Duodenal mucosa (tissue), 2 donors: Measurements from ENCODE around the gene CDC42BPB.

Experiments used
- H3K27ac ChIP-seq: one replicate; pipeline ENCODE4 v1.7.0; 2013; ENCODE audit warnings: low read depth, low read length
- H3K27me3 ChIP-seq, 2 donors: one replicate each; pipeline ENCODE4 v1.7.0; 2013; ENCODE audit warnings: low read length in 2 of 2, control low read depth in 1 of 2; ENCODE audit not compliant: insufficient read depth in 2 of 2, control insufficient read depth in 1 of 2
- H3K36me3 ChIP-seq, 2 donors: one replicate each; pipeline ENCODE4 v1.7.0; 2013; ENCODE audit warnings: low read length in 2 of 2, control low read depth in 1 of 2; ENCODE audit not compliant: insufficient read depth in 2 of 2, control insufficient read depth in 1 of 2
- H3K4me1 ChIP-seq, 2 donors: one replicate each; pipeline ENCODE4 v1.7.0; 2013; ENCODE audit warnings: low read length in 2 of 2, control low read depth in 1 of 2; ENCODE audit not compliant: insufficient read depth in 2 of 2, control insufficient read depth in 1 of 2
- H3K4me3 ChIP-seq, 2 donors: one replicate each; pipeline ENCODE4 v1.7.0; 2013; ENCODE audit warnings: low read length in 2 of 2, low read depth in 1 of 2
- H3K9ac ChIP-seq, 2 donors: one replicate each; pipeline ENCODE4 v1.7.0; 2013; ENCODE audit warnings: low read length in 2 of 2, low read depth in 1 of 2
- H3K9me3 ChIP-seq, 2 donors: one replicate each; pipeline ENCODE4 v1.7.0; 2013; ENCODE audit warnings: low read length in 2 of 2, control low read depth in 1 of 2; ENCODE audit not compliant: control insufficient read depth in 1 of 2

CDC42BPB gene

DNA sequence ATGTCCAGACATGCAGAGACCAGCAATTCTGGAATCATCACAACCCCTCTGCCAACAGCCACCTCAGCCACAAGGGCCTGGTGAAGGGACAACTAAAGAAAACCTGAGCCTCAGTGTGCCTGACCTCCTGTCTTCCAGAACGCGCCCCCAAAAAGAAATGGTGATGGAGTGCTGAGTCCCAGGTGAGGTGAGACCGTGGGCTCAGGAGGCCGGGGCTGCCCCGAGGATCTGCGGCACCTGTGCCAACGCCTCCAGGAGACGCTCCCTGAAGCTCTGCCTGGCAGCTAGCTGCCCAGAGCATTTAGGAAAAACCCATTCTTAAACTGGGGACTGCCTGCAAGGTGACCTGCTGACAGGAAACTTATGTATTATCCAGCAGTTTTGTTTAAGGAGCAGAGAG is 51.2 kb downstream of the CDC42BPB start:
- Histone ChIP-seq H3K36me3 (peaks cover 16 to 76% of the 10 kb centered on the region in 2 donors), H3K9me3 (no peaks in the 10 kb centered on the region), H3K4me3 (no peak overlapping the region), H3K9ac (no peak overlapping the region), H3K27me3 (no peaks in the 10 kb centered on the region), H3K4me1 (no peaks in the 10 kb centered on the region), H3K27ac (no peak overlapping the region)

GRCh38 chr14:103003850-103004249 is 53.5 kb downstream of the CDC42BPB start:
- Histone ChIP-seq H3K4me3 (no peak overlapping the region), H3K9ac (no peak overlapping the region), H3K27ac (no peak overlapping the region), H3K4me1 (no peaks in the 10 kb centered on the region), H3K27me3 (no peaks in the 10 kb centered on the region), H3K9me3 (no peaks in the 10 kb centered on the region), H3K36me3 (peaks cover 22 to 71% of the 10 kb centered on the region in 2 donors)

GRCh38 chr14:103003351-103003615 is 54.1 kb downstream of the CDC42BPB start:
- Histone ChIP-seq H3K27me3 (no peaks in the 10 kb centered on the region), H3K4me3 (no peak overlapping the region), H3K36me3 (peaks cover 25 to 69% of the 10 kb centered on the region in 2 donors), H3K27ac (no peak overlapping the region), H3K9me3 (no peaks in the 10 kb centered on the region), H3K4me1 (no peaks in the 10 kb centered on the region), H3K9ac (no peak overlapping the region)

- Histone ChIP-seq H3K36me3 (peaks cover 28 to 64% of the 10 kb centered on the region in 2 donors), H3K27ac (no peak overlapping the region), H3K27me3 (no peaks in the 10 kb centered on the region)
Observed at GRCh38 chr14:103002578-103003350, 54.6 kb downstream of the CDC42BPB start.

GRCh38 chr14:103001651-103002396 is 55.5 kb downstream of the CDC42BPB start:
- Histone ChIP-seq H3K27me3 (no peaks in the 10 kb centered on the region), H3K27ac (no peak overlapping the region), H3K4me3 (no peak overlapping the region), H3K36me3 (peaks cover 30 to 64% of the 10 kb centered on the region in 2 donors), H3K9me3 (no peaks in the 10 kb centered on the region), H3K4me1 (no peaks in the 10 kb centered on the region), H3K9ac (no peak overlapping the region)

More at GRCh38 chr14:103002578-103003350, 54.6 kb downstream of the CDC42BPB start:
- H3K4me1 ChIP-seq: no peaks in the 10 kb centered on the region
- no peaks in the 10 kb centered on the region for H3K9me3 ChIP-seq
- no peak overlapping the region for H3K4me3 ChIP-seq
- no peak overlapping the region for H3K9ac ChIP-seq

GRCh38 chr14:103001226-103001625 is 56.1 kb downstream of the CDC42BPB start:
- Histone ChIP-seq H3K9ac (no peak overlapping the region), H3K9me3 (no peaks in the 10 kb centered on the region), H3K4me3 (no peak overlapping the region), H3K27ac (no peak overlapping the region), H3K27me3 (no peaks in the 10 kb centered on the region), H3K4me1 (no peaks in the 10 kb centered on the region), H3K36me3 (peaks cover 29 to 64% of the 10 kb centered on the region in 2 donors)

DNA sequence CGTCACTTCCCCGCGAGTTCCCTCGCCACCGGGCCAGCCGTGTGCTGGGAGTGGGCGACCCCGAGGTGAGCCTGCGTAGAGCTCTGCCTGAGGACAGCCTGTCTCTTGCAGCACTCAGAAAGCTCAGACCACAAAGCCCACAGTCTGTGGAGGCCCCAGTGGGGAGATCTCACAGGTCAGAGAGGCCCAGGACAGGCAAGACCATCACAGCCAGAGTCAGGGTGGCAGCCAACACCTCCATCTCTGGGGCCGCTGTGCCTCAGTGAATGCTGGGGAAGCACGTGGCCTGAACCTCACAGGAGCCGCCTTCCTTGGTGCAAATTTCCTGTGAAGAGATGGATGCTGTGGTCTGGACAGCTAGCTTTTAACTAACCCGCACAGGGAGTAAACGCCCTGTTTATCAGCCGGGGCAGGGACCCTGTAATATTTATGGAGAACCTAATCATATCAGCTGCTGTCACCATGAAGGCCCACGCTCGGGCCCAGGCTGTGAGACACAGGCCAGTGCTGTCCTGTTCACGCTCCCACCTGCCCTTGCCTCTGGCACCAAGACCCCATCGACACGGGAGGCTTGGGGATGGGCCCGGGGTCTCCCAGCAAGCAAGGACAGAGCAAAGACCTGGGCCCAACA is 56.9 kb downstream of the CDC42BPB start:
- Histone ChIP-seq H3K27me3 (no peaks in the 10 kb centered on the region), H3K9me3 (no peaks in the 10 kb centered on the region), H3K9ac (no peak overlapping the region), H3K4me3 (no peak overlapping the region), H3K36me3 (peaks cover 29 to 61% of the 10 kb centered on the region in 2 donors), H3K4me1 (no peaks in the 10 kb centered on the region), H3K27ac (no peak overlapping the region)

DNA sequence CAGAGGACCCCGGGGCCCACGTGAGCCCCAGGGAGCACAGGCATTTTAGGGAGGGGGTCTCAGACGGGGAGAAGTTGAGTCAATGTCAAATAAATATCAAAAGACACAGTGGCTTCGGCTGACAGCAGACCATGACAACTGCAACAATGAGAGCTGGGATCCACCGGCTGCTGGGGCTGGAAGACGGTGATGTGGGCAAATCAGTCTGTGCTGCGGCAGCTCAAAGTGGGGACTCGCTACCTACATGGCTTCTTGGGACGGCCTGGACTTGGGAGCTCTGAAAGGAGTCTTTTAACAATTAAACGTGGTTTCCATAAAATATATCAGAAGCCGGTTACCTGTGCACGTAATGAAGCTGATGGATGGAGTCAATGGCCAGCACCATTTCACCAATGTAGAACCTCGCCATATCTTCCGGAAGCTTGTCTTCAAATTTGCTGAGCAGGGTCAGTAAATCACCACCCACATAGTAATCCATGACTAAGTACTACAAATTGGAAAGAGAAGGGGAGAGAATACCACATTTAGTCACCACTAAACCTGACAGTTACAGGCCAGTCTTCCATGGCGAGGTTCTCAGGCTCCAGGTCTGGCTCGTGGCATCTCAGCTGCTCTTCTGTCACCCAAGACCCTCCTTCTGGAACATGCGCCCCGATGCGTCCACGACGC is 58.0 kb downstream of the CDC42BPB start:
- H3K27ac ChIP-seq: no peak overlapping the region
- H3K36me3 ChIP-seq: peaks cover 29 to 62% of the 10 kb centered on the region in 2 donors
- no peaks in the 10 kb centered on the region for H3K9me3 ChIP-seq

DNA sequence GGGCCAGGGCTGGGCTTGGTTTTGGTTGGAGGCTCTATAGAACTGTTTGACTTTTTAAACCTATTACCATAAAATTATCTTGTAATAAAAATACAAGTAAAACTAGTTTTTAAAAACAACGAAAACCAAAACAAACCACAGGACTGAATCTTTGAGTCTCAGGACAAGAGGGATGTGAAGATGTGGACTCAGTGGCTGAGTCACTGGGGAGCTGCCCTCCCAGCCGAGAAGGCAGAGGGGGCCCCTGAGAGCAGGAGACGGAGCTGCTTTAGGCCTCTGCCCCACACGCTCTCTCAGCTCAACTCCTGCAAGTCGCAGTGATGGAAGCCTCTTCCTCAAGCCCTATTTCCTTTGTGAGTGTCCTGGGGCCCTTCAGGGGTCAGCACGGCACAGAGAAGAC is 59.0 kb downstream of the CDC42BPB start:
- H3K4me1 ChIP-seq: peaks cover 12 to 14% of the 10 kb centered on the region in 2 donors
- no peaks in the 10 kb centered on the region for H3K9me3 ChIP-seq
- H3K9ac ChIP-seq: no peak overlapping the region
- no peaks in the 10 kb centered on the region for H3K27me3 ChIP-seq
- H3K4me3 ChIP-seq: no peak overlapping the region
- peaks cover 28 to 53% of the 10 kb centered on the region in 2 donors for H3K36me3 ChIP-seq
- H3K27ac ChIP-seq: no peak overlapping the region

More for the DNA sequence above, 58.0 kb downstream of the CDC42BPB start:
- H3K9ac ChIP-seq: no peak overlapping the region
- no peaks in the 10 kb centered on the region for H3K27me3 ChIP-seq
- H3K4me1 ChIP-seq: peaks cover 5 to 7% of the 10 kb centered on the region in 2 donors
- no peak overlapping the region for H3K4me3 ChIP-seq

DNA sequence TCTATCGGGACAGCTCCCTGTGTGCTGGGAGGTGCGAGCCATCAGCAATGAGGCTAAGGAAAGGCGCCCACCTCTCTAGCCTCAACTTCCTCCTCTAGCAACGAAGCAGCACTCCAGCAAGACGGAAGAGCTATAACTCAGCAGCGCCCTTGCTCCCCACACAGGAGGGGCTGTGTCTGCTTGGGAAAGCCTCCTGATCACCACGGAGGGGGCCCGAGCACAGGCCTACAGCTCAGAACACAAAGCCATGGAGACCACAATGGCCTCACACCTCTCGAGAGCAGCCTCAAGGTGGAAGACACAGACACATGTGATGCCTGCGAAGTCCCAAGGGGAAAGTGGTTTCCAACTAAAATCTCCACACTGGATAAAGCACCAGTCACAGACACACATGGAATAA is 60.4 kb downstream of the CDC42BPB start:
- Histone ChIP-seq H3K36me3 (peaks cover 22 to 49% of the 10 kb centered on the region in 2 donors), H3K4me1 (peaks cover 12 to 18% of the 10 kb centered on the region in 2 donors), H3K27me3 (no peaks in the 10 kb centered on the region), H3K9me3 (no peaks in the 10 kb centered on the region), H3K9ac (no peak overlapping the region), H3K27ac (no peak overlapping the region), H3K4me3 (no peak overlapping the region)
